Measurements from ENCODE around the gene TCP11.

Gene TCP11

DNA sequence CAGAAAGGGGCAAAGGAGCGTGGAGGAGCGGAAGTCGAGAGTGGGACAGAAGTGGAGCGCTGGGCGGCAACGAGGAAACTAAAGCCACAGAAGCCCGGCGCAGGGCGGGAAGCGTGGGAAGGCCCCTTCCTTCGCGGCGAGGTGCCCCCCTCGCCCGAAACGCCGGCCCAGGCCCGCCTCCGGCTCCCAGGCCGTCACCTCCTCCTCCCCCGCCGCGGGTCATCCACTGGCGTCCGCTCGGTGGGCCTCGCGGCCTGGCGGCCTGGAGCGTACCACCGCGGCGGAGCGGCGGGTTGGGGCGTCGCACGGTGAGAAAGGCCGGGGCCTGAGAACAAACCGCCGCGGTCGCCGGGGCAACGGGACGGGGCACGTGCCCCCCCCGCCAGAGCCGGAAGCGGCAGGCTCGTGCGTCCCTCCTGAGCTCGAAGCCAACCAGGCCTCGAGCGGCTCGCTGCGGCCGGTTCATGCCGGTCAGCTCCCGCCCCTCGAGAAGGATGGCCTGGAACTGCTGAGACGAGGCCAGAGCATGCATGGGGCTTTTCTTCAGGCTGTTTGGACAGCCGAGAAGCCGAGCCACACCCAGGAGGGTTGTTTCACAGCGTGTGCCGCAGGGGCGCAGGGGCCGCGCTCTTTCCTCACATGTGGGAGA is at the start of gene TCP11:
TCP11 (minus strand) TSS at position 333 of the 649 bp plus-strand sequence. CDS start 469 bp downstream, outside the sequence.
- peak; percentile 48 for DNase-seq

DNA sequence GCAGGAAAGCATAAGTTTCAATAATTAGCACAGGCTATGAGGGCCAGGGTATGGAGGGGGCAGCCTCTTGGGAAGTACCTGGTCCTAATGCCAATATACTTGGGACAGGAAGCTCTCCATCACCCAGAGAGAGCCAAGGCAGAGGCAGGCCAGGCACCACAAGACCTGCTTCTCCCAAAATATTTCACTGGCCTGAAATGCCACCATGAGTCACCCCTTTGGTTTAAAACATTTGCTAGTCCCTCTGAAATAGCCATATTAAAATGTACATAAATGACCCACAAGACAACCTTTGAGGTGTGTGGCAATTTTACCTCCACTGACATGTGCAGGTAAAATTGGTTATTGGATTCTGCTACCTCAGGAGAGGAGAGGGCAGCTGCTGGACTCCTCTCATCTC is 49.2 kb upstream of the TCP11 start:
- DNase-seq = no peak

GRCh38 chr6:35188886-35189285 is 47.7 kb upstream of the TCP11 start:
- DNase-seq = no peak

GRCh38 chr6:35186571-35186970 is 45.4 kb upstream of the TCP11 start:
- no peak for DNase-seq

GRCh38 chr6:35185971-35186370 is 44.8 kb upstream of the TCP11 start:
- DNase-seq = no peak

DNA sequence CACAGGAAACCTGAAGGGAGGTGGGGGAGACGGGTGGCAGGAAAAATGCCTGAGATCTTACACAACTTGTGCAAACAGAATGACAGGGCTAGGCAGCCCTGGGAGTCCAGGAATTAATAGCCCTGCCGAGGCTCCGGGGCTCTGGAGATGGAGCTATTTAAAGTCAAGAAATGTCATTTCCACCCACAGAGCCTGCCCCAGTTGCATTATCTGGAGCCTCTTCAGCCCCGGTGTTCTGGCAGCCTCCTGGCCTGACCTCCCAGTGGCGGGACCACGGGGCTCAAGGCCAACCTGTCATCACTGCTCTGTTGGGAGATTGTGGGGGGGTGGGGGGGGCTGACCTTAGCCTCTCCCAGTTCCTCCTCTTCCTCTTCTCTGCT is 44.2 kb upstream of the TCP11 start:
- no peak for DNase-seq

DNA sequence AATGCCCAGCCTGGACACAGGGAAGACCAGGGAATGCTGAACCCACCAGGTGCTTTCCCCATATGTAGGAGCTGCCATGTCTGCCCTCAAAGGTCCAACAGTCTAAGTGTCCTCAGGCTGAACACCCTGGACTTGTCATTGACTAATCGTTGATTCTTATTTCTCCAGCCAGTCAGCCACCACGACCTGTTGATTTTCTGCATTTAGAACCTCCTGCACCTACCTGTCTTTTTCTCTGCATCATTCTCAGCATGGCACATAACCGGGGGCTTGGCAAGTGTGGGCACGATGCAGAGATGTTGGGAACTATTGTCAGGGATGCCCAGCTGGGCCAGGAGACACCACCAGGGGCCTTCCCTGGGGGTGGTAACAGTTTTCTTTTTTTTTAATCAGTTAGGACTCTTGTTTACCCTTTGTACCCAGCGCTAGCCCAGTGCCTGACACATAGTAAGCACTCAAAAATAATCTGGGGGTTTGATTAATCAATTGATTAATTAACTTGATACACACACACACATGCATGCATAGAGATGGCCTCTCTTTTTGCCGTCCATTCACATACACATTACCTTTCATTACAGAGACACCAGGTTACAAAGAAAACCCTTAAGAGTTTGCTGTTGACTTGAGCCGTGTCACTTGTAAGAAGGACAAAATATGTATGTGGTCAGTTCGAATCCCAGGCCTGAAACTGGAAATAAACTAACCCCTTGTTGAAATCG is 43.6 kb upstream of the TCP11 start:
- no peak for DNase-seq

- DNase-seq = no peak
Observed at GRCh38 chr6:35183935-35184334, 42.8 kb upstream of the TCP11 start.

GRCh38 chr6:35183281-35183680 is 42.1 kb upstream of the TCP11 start:
- no peak for DNase-seq

DNA sequence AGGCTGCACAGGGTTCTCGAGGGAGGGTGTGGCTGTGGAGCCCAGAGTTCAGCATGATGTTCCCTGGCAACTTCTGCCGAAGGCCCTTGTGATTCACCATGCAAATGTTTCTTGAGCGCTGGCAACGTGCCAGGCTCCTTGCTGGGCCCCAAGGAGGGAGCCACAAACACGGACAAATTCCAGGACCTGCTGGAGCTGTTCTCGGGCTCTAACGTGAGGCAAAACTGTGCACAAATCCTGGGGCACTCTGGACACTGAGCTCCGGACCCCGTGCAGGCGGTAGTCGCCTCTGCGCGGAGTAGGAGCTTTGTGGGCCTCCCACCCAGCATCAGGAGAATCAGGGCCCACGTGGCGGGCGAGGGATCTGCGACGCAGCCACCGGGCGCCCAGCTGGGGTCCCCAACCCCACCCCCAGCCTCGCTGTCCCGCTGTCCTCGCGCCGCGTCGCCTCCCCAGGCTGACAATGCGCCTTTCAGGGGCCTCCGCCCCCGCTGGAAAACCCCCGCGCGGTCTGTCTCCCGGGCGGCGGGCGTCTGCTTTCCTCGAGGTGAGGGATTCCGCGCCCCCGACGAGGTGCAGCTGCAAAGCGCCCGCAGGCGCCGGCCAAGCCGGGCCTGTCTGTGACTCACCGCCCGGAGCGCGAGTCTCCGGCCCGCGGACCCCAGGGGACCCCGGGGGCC is 40.9 kb upstream of the TCP11 start:
- DNase-seq = no peak

DNA sequence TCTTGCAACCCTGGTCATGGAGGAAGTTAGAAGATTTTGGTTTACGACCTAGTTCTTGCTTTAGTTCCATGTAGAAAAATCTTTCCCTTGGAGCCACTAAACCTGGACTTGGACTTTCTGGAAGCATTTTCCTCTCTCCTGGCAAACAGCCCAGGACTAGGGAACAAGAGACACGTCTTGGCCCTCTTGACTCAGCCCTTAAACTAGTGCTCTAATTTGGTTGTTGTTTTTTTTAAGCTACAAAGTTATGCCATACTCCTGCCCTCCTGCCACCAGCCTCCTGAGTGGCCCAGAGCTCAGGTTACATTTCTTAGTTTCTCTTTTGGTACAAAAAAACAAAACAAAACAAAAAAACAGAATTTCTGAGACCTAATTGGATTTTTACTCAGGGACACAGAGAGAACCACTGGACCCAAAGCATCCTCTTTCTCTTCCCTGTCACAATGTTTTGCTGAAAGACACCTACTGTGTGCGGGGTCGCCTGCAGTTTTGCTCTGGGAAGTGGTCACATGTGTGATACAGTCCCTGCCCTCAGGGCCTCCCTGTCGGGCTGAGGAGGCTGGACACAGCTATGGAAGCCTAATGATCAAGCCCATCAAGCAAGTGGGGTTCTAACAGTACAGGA is 40.3 kb upstream of the TCP11 start:
- DNase-seq = no peak

- no peak for DNase-seq
Observed at GRCh38 chr6:35179901-35180535, 38.9 kb upstream of the TCP11 start.

GRCh38 chr6:35178932-35179832 is 38.0 kb upstream of the TCP11 start:
- no peak for DNase-seq

DNA sequence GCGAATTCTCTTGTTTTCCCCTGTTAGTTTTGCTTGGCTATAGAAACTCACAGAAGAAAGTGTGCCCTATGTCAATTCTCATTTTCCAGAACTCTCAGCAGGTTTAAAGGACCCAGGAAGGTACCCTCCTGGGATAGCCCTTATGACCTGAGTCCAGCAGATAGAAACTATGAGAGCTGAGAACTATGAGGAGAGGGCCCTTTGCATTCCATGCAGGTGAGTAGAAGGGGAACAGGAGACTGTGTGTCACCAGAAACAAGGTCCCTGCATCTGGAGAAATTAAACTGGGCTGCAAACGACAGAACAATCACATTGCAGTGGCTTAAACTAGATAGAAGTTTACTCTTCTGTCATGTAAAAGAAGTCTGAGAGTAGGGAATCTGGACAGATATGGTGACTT is 36.9 kb upstream of the TCP11 start:
- DNase-seq = no peak

DNA sequence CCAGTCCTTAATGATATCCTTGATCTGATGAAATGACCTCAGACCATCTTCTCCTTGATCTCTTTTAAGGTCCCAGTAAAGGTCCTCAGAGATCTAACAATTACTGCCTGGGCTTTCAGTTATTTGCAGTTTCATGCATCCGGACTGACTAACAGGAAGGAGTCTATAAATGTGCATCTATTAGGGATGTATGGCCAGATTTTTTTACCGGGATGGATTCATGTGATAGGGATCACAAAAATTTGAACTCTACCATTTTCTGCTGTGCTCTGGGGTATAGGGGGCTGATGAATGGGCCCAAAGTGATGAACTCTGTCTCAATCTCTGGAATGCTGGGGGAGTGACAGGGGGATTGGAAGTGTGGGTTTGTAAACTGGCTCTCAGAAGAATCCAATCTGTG is 36.5 kb upstream of the TCP11 start:
- no peak for DNase-seq

- DNase-seq = no peak
Observed at GRCh38 chr6:35177157-35177556, 36.0 kb upstream of the TCP11 start.

GRCh38 chr6:35176301-35177024 is 35.3 kb upstream of the TCP11 start:
- no peak for DNase-seq

- DNase-seq = no peak
Observed at GRCh38 chr6:35174501-35174900, 33.4 kb upstream of the TCP11 start.

GRCh38 chr6:35174088-35174434 is 32.9 kb upstream of the TCP11 start:
- DNase-seq = no peak

DNA sequence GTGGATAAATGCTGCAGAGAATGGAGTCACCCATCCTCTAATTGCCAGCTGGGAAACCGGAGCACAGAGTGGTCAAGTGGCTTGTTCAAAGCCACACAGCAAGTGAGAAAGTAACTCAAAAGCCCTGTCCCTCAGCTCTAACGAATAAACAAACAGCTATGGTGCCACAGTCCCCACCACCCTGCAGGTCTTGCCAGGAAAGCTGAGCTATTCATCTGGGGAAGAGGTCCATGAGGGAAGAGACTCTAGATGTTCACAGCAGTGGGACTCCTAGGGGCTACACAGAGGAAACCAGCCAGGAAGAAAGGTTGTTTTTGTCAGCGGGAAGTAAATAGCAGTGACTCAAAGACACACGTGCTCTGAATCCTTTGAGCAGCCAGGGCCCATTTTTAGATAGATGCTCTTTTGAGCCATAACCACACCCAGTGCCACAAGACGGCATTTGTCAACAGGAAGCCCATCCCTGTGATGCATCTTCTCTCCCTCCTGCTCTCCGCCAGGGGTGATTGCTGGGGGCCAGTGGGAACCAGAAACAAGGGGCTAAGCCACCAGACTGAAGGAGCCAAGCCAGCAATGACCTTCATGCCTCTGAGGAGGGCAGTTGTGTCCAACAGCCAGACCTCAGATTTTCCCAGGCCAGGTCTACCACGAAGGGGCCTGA is 32.4 kb upstream of the TCP11 start:
- DNase-seq = no peak

DNA sequence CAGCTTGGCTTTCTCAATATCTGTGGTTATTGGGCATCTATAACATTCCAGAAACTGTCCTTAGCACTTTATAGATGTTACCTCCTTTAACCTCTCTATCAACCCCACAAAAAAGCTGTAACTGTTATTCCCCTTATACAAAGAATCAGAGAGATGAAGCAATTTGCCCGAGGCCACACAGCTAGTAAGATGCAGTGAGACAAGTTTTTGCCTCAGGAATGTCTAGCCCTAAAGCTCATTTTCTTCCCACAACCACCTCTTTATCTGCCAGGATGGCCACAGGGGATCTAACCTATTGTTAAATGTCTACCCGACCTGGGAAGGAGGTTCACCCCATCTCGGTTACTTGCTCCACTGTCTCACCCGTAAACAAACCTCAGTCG is 31.9 kb upstream of the TCP11 start:
- no peak for DNase-seq

Measured in CD4-positive, alpha-beta T cell treated with Interleukin-6 for 4 hours (primary cell).